HepG2 (cell line): ENCODE measurements around the gene PDCD2. TPM values are rescaled to one million over a fixed set of nuclear protein-coding genes. Genes with fewer than 3 reads are reported as not detected.

ENCODE experiments used
- EED ChIP-seq: sonication (generic); formaldehyde crosslinking; IDR thresholded peaks from 2 replicates; pipeline ENCODE4 v1.5.0; 2020; ENCODE audit warnings: mild to moderate bottlenecking, missing genetic modification reagents
- FOXA1 ChIP-seq, 2 experiments: fragments of 450-650 bp in 1 of 2; sonication (generic) in 1 of 2; formaldehyde crosslinking in 1 of 2; IDR thresholded peaks; 2 replicates each; pipeline versions ENCODE4 v1.4.0 to v1.6.1; 2016 to 2020; ENCODE audit warnings: missing genetic modification reagents in 1 of 2
- HNRNPK ChIP-seq: fragments of 200-400 bp; formaldehyde crosslinking; IDR thresholded peaks from 2 replicates; pipeline ENCODE4 v1.6.1; 2018; ENCODE audit warnings: low read length, low read depth, moderate library complexity, mild to moderate bottlenecking; ENCODE audit not compliant: poor library complexity, severe bottlenecking
- RBAK ChIP-seq: sonication (generic); formaldehyde crosslinking; IDR thresholded peaks from 2 replicates; pipeline ENCODE4 v1.5.1; 2020; ENCODE audit warnings: mild to moderate bottlenecking, missing genetic modification reagents
- SNAPC4 ChIP-seq: sonication (generic); formaldehyde crosslinking; IDR thresholded peaks from 2 replicates; pipeline ENCODE4 v1.4.0; 2020; ENCODE audit warnings: mild to moderate bottlenecking, missing genetic modification reagents
- TAF1 ChIP-seq: sonication (generic); formaldehyde crosslinking; IDR thresholded peaks from 2 replicates; pipeline ENCODE4 v1.4.0; 2020; ENCODE audit warnings: missing genetic modification reagents
- ZBTB20 ChIP-seq: sonication (generic); formaldehyde crosslinking; IDR thresholded peaks from 2 replicates; pipeline ENCODE4 v1.8.1; 2023; ENCODE audit warnings: missing genetic modification reagents, low read depth, mild to moderate bottlenecking, borderline replicate concordance
- ZFAT ChIP-seq: sonication (generic); formaldehyde crosslinking; conservative IDR thresholded peaks from 2 replicates; pipeline ENCODE4 v1.8.1; 2023; ENCODE audit warnings: missing genetic modification reagents, inconsistent platforms
- ZHX2 ChIP-seq, 2 experiments: sonication (generic) in 1 of 2; formaldehyde crosslinking in 1 of 2; IDR thresholded peaks; 2 replicates each; pipeline versions ENCODE4 v1.6.1 to v1.9.0; 2014 to 2022; ENCODE audit warnings: antibody characterized with exemption in 1 of 2, borderline replicate concordance in 1 of 2, inconsistent platforms in 1 of 2, low read depth in 1 of 2, missing genetic modification reagents in 1 of 2
- ZNF333 ChIP-seq: sonication (generic); formaldehyde crosslinking; IDR thresholded peaks from 2 replicates; pipeline ENCODE4 v1.4.0; 2020; ENCODE audit warnings: mild to moderate bottlenecking, missing genetic modification reagents, borderline replicate concordance
- ZNF879 ChIP-seq: sonication (generic); formaldehyde crosslinking; IDR thresholded peaks from 2 replicates; pipeline ENCODE4 v1.8.1; 2023; ENCODE audit warnings: missing genetic modification reagents
- polyA plus RNA-seq, 8 experiments: library from polyadenylated mRNA; depleted of rRNA in 3 of 8; stranded (reverse) in 7 of 8; unstranded in 1 of 8; fragments of >200 nt; fragmentation: Illumina TruSeq in 4 of 8; extraction: Trizol in 4 of 8; gene quantifications; 2 replicates each; pipeline versions ENCODE4 v1.2.1 to v1.2.3, GENCODE V29; 2011 to 2016; ENCODE audit warnings: low read depth in 4 of 8, missing spikeins in 1 of 8, mixed read lengths in 1 of 8; ENCODE audit not compliant: insufficient read depth in 1 of 8
- total RNA-seq, 5 experiments: library from RNA; depleted of rRNA; stranded (reverse); fragments of >200 nt; fragmentation: Illumina TruSeq; extraction: Trizol; gene quantifications; 2 replicates each; pipeline ENCODE4 v1.2.3, GENCODE V29; 2016; ENCODE audit warnings: low read depth in 1 of 5
- TF ChIP-seq, protein P1 (sequence below): sonication (generic); formaldehyde crosslinking; IDR thresholded peaks from 2 replicates; pipeline ENCODE4 v1.4.0; 2020; ENCODE audit warnings: low read depth, mild to moderate bottlenecking, missing genetic modification reagents
- TF ChIP-seq, protein P2 (sequence below): sonication (generic); formaldehyde crosslinking; IDR thresholded peaks from 2 replicates; pipeline ENCODE4 v1.5.0; 2020; ENCODE audit warnings: missing genetic modification reagents

PDCD2 gene
- total and polyA plus RNA-seq, 2 of the 13 experiments (the other 11 are each of a cell fraction or from before 2014, with no cell fraction given): 83.6 to 133 TPM

DNA sequence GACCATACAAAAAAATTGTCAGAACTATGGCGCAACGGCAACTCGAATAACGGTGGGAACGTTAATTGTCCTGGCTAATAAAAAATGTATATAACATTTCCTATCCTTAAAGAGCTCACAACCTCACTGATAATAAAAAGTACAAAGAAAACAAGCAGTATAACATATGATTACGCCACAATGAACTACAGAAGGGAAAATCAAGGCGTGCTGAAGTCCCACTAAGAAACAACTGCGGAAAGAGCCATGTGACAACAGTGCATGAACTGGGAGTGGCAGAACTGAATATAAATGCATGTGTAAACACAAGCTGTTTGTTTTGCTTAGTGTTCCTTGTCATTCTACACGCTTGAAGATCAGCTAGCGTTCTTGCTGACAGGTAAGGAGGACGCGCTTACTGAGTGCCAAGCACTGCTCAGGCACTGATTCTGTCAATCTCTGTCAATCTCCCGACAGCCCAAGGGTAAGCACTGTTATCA is 30.9 kb downstream of the PDCD2 start (continued):
- no peak for TF ChIP-seq ZFAT (CRISPR knock-in tag)
- TF ChIP-seq FOXA1 (IDR thresholded peaks at IDR 0.05): no peak
- 0 out of 2 replicates have a peak, but pooled peaks have one; percentile 8 for TF ChIP-seq FOXA1 (CRISPR knock-in tag; IDR thresholded peaks at IDR 0.05)
- no peak for TF ChIP-seq ZBTB20 (CRISPR knock-in tag)
- TF ChIP-seq RBAK (CRISPR knock-in tag): no peak
- TF ChIP-seq, protein P1, sequence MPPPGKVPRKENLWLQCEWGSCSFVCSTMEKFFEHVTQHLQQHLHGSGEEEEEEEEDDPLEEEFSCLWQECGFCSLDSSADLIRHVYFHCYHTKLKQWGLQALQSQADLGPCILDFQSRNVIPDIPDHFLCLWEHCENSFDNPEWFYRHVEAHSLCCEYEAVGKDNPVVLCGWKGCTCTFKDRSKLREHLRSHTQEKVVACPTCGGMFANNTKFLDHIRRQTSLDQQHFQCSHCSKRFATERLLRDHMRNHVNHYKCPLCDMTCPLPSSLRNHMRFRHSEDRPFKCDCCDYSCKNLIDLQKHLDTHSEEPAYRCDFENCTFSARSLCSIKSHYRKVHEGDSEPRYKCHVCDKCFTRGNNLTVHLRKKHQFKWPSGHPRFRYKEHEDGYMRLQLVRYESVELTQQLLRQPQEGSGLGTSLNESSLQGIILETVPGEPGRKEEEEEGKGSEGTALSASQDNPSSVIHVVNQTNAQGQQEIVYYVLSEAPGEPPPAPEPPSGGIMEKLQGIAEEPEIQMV (CRISPR knock-in tag): 0 out of 2 replicates have a peak, but pooled peaks have one; percentile 17
- TF ChIP-seq, protein P2, sequence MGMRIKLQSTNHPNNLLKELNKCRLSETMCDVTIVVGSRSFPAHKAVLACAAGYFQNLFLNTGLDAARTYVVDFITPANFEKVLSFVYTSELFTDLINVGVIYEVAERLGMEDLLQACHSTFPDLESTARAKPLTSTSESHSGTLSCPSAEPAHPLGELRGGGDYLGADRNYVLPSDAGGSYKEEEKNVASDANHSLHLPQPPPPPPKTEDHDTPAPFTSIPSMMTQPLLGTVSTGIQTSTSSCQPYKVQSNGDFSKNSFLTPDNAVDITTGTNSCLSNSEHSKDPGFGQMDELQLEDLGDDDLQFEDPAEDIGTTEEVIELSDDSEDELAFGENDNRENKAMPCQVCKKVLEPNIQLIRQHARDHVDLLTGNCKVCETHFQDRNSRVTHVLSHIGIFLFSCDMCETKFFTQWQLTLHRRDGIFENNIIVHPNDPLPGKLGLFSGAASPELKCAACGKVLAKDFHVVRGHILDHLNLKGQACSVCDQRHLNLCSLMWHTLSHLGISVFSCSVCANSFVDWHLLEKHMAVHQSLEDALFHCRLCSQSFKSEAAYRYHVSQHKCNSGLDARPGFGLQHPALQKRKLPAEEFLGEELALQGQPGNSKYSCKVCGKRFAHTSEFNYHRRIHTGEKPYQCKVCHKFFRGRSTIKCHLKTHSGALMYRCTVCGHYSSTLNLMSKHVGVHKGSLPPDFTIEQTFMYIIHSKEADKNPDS (CRISPR knock-in tag): no peak
- TF ChIP-seq ZNF333: 0 out of 2 replicates have a peak, but pooled peaks have one; percentile 18
- no peak for TF ChIP-seq ZHX2 (IDR thresholded peaks at IDR 0.05; ENCODE audit: low read depth)
- TF ChIP-seq ZHX2 (CRISPR knock-in tag; IDR thresholded peaks at IDR 0.05; ENCODE audit: borderline replicate concordance): no peak
- TF ChIP-seq TAF1 (CRISPR knock-in tag): no peak
- 0 out of 2 replicates have a peak, but pooled peaks have one; percentile 5 for TF ChIP-seq SNAPC4 (CRISPR knock-in tag)
- no peak for TF ChIP-seq HNRNPK
- no peak; the same call in 1 of the 2 replicates for TF ChIP-seq EED (CRISPR knock-in tag)
- TF ChIP-seq ZNF879: no peak
